Large intestine (tissue), 3 donors: ENCODE data around the gene SLC35A2. TPM values are rescaled to one million over a fixed set of nuclear protein-coding genes. Genes with fewer than 3 reads are reported as not detected.

Source experiments
- DNase-seq, 2 donors: peaks; one replicate each; pipeline versions ENCODE4 v3.0.0 to v3.0.0-alpha.2; 2013
- H3K27ac ChIP-seq: one replicate; pipeline ENCODE4 v1.5.1; 2013; ENCODE audit warnings: low read length
- H3K27me3 ChIP-seq: 2 replicates; pipeline ENCODE4 v1.6.1; 2013; ENCODE audit warnings: low read length; ENCODE audit not compliant: control insufficient read depth, insufficient read depth
- H3K36me3 ChIP-seq: 2 replicates; pipeline ENCODE4 v1.6.1; 2013; ENCODE audit warnings: low read length; ENCODE audit not compliant: control insufficient read depth, insufficient read depth
- H3K4me1 ChIP-seq: one replicate; pipeline ENCODE4 v1.6.1; 2013; ENCODE audit warnings: low read length; ENCODE audit not compliant: control insufficient read depth, insufficient read depth
- H3K4me3 ChIP-seq: one replicate; pipeline ENCODE4 v1.5.1; 2013; ENCODE audit warnings: low read length
- H3K9me3 ChIP-seq: one replicate; pipeline ENCODE4 v1.6.1; 2013; ENCODE audit warnings: mild to moderate bottlenecking, low read depth, low read length, moderate library complexity; ENCODE audit not compliant: control insufficient read depth
- WGBS: methylation state at CpG from one replicate; pipeline ENCODE4 v1.1.5; 2013; ENCODE audit warnings: low lambda C conversion rate; ENCODE audit not compliant: insufficient coverage; 5-methylcytosine and 5-hydroxymethylcytosine counted together
- polyA plus RNA-seq: library from polyadenylated mRNA; unstranded; fragments of 120-200 nt; gene quantifications from one replicate; pipeline ENCODE4 v1.2.1, GENCODE V29; 2013

SLC35A2 gene
- polyA plus RNA-seq, 1 donor: 23.6 TPM

GRCh38 chrX:48902135-48902534, 9.3 kb downstream of the SLC35A2 start:
- H3K9me3 ChIP-seq: no peaks in the 10 kb centered on the region
- peaks cover 39% of the 10 kb centered on the region for H3K36me3 ChIP-seq
- no peaks in the 10 kb centered on the region for H3K27me3 ChIP-seq
- WGBS: no CpG with 5 or more reads among the region's 20 CpGs
- H3K4me1 ChIP-seq: no peaks in the 10 kb centered on the region
- DNase-seq: no peak
- H3K27ac ChIP-seq: no peak overlapping the region
- H3K4me3 ChIP-seq: no peak overlapping the region

GRCh38 chrX:48901069-48901468, 10.4 kb downstream of the SLC35A2 start:
- DNase-seq: no peak
- peaks cover 5% of the 10 kb centered on the region for H3K4me1 ChIP-seq
- no peaks in the 10 kb centered on the region for H3K27me3 ChIP-seq
- no peaks in the 10 kb centered on the region for H3K9me3 ChIP-seq
- peaks cover 33% of the 10 kb centered on the region for H3K36me3 ChIP-seq
- H3K27ac ChIP-seq: no peak overlapping the region
- H3K4me3 ChIP-seq: no peak overlapping the region
- WGBS: no CpG with 5 or more reads among the region's 7 CpGs

DNA sequence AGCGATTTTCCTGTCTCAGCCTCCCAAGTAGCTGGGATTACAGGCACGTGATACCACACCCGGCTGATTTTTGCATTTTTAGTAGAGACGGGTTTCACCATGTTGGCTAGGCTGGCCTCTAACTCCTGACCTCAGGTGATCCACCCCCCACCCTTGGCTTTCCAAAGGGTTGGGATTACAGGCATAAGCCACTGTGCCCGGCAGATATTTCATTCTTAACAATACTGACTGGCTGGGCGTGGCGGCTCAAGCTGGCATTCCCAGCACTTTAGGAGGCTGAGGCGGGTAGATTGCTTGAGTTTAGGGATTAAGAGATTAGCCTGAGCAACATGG, 12.4 kb downstream of the SLC35A2 start:
- Histone ChIP-seq H3K4me3 (no peak overlapping the region), H3K27ac (no peak overlapping the region)
- no CpG with 5 or more reads among the region's 8 CpGs for WGBS

DNA sequence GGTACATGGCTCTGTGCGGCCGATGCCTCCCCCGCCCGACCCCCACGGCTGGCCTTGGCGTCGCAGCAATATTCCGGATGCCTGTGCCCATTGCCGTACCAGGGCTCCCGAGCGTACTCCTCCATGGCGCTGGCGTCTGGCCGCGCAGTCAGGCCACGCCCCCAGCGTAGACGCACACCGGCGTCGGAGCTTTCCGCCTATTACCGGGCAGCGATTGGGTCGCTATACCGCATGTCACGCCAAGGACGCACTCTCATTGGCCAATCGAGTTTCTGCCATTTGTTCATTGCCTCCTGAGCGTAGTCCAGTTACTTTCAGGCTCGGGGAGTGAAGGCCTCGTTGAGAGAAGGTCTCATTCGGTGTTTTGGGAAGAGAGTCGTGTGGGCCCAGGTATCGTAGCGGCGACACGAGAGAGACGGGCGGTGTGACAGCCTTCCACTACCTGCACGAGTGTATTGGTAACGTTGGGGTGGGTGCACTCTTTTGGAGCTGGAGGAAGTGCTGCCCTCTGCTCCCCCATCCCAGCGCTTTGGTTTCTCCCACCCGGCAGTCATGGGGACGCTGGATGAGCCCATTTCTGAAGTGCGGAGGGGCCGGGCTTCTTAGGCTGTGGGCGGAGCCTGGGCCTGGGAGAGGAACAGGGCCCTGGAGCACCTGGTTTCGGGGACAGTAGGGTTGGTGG, 13.7 kb downstream of the SLC35A2 start, which contains the start of the genes PQBP1 and TIMM17B:
Gene PQBP1 (plus strand): TSS at position 306 of the 682 bp plus-strand sequence. CDS start 580 bp downstream, outside the sequence.
Gene TIMM17B (minus strand): TSS at position 144 of the 682 bp plus-strand sequence. CDS start 19 bp downstream, at position 125.
- H3K4me1 ChIP-seq: peaks cover 5% of the 10 kb centered on the region
- H3K9me3 ChIP-seq: no peaks in the 10 kb centered on the region
- H3K27ac ChIP-seq: peak within 1 kb of the TSS; percentile 96
- peak; percentile 95 to 97 for DNase-seq
- no CpG with 5 or more reads among the region's 49 CpGs for WGBS
- peak within 1 kb of the TSS; percentile 84 for H3K4me3 ChIP-seq
- H3K27me3 ChIP-seq: no peaks in the 10 kb centered on the region
- peaks cover 46% of the 10 kb centered on the region for H3K36me3 ChIP-seq

More for the DNA sequence above, 12.4 kb downstream of the SLC35A2 start:
- Histone ChIP-seq H3K27me3 (no peaks in the 10 kb centered on the region), H3K4me1 (peaks cover 5% of the 10 kb centered on the region), H3K36me3 (peaks cover 35% of the 10 kb centered on the region), H3K9me3 (no peaks in the 10 kb centered on the region)
- no peak for DNase-seq

- peak overlapping the region; percentile 84 for H3K4me3 ChIP-seq
- no CpG with 5 or more reads among the region's 38 CpGs for WGBS
- H3K9me3 ChIP-seq: no peaks in the 10 kb centered on the region
- peak overlapping the region; percentile 96 for H3K27ac ChIP-seq
- peaks cover 43% of the 10 kb centered on the region for H3K36me3 ChIP-seq
- peaks cover 5% of the 10 kb centered on the region for H3K4me1 ChIP-seq
- no peaks in the 10 kb centered on the region for H3K27me3 ChIP-seq
- peak; percentile 68 to 82 for DNase-seq
These were observed 14.3 kb downstream of the SLC35A2 start for GRCh38 chrX:48897157-48897624.

DNA sequence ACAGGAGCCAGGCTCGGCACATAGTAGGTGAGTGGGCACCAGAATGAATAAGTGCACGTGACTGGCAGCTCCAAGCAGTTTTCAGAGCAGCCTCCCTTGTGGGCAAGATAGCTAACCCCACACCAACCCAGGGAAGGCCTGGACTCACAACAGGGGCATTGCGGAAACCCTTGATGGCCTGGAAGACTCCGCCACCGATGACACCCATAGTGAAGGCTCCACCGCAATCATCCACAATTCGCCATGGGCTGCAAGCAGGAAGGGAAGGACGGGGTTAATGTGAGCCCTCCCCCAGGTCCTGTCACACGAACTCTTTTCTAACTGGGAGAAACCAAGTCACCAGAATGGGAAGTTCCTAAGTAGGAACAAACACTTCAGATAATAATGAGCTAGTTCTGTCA, 14.8 kb downstream of the SLC35A2 start:
- no CpG with 5 or more reads among the region's 9 CpGs for WGBS

DNA sequence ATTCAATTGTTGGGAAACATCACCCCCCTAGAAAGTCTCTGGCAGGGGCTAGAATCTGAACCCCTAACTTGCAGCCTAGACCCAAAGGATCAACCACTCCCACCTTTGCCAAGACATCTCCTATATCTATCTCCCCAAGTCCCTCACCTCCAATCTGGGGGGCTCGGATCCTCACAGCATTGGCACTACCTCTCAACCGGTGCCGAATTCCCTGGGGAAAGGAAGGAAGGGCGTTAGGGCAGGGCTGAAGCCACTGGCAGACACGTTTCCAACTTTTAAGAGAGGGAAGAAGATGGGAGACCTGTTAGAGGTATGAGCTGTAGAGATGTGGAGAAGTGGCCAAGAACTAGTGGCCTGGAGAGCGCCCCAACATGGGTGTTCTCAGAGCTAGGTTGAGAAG, 16.6 kb downstream of the SLC35A2 start:
- Histone ChIP-seq H3K36me3 (peaks cover 29% of the 10 kb centered on the region), H3K4me1 (peaks cover 10% of the 10 kb centered on the region), H3K9me3 (no peaks in the 10 kb centered on the region), H3K4me3 (no peak overlapping the region), H3K27ac (no peak overlapping the region), H3K27me3 (no peaks in the 10 kb centered on the region)
- WGBS: no CpG with 5 or more reads among the region's 6 CpGs
- DNase-seq: no peak

More for the DNA sequence above, 14.8 kb downstream of the SLC35A2 start:
- no peaks in the 10 kb centered on the region for H3K27me3 ChIP-seq
- no peak for DNase-seq
- H3K4me3 ChIP-seq: peak overlapping the region; percentile 84
- peaks cover 10% of the 10 kb centered on the region for H3K4me1 ChIP-seq
- H3K27ac ChIP-seq: peak overlapping the region; percentile 96
- H3K36me3 ChIP-seq: peaks cover 37% of the 10 kb centered on the region
- H3K9me3 ChIP-seq: no peaks in the 10 kb centered on the region

DNA sequence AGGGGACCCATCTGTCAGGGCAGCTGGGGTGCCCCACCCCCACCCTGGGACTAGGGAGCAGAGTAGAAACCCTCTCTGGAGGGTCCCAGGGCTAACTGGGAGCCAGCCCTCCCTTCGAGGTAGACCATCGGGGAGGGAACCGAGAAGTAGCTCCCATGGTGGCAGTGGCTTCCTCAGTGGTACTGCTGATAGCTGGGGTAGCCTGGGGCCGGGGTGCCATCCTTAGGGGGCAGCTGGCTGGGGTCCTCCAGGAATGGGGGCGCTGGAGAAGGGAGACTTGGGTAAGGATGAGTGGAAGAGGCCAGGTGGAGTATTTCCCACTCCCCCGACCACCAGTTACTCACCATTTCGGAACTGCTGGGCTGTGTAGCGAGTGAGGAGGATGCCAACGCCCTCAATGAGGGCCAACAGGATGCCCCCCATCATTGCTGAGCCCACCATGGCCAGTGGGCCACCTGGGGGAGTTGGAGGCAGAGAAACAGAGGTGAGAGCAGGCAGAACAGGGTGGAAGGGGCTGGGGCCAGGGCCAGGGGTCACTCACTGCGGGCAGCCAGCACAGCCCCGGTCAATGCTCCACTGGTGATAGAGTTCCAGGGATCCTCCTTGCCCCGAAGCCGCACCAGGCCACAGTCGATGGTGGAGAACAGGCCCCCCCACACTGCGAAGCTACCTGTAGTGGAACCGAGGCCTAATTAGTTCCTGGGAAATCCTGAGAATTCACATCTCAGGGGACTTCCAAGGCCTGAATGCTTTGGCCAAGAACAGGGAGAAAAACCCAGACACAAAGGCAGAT, 17.7 kb downstream of the SLC35A2 start:
- no peak overlapping the region for H3K27ac ChIP-seq
- peaks cover 10% of the 10 kb centered on the region for H3K4me1 ChIP-seq
- H3K27me3 ChIP-seq: no peaks in the 10 kb centered on the region
- no peaks in the 10 kb centered on the region for H3K9me3 ChIP-seq
- no peak for DNase-seq
- WGBS: no CpG with 5 or more reads among the region's 16 CpGs
- peaks cover 26% of the 10 kb centered on the region for H3K36me3 ChIP-seq
- H3K4me3 ChIP-seq: no peak overlapping the region

GRCh38 chrX:48892896-48893295, 18.6 kb downstream of the SLC35A2 start:
- no CpG with 5 or more reads among the region's 4 CpGs for WGBS
- DNase-seq: no peak
- no peaks in the 10 kb centered on the region for H3K9me3 ChIP-seq

GRCh38 chrX:48891402-48892288, 19.8 kb downstream of the SLC35A2 start:
- Histone ChIP-seq H3K9me3 (no peaks in the 10 kb centered on the region), H3K4me1 (peaks cover 10% of the 10 kb centered on the region), H3K4me3 (peak overlapping the region; percentile 55), H3K27ac (peak overlapping the region; percentile 56), H3K27me3 (no peaks in the 10 kb centered on the region), H3K36me3 (peaks cover 26% of the 10 kb centered on the region)
- peak; percentile 86 to 92 for DNase-seq
- no CpG with 5 or more reads among the region's 68 CpGs for WGBS

More at GRCh38 chrX:48892896-48893295, 18.6 kb downstream of the SLC35A2 start:
- H3K36me3 ChIP-seq: peaks cover 26% of the 10 kb centered on the region
- H3K4me1 ChIP-seq: peaks cover 10% of the 10 kb centered on the region
- H3K27ac ChIP-seq: no peak overlapping the region
- H3K27me3 ChIP-seq: no peaks in the 10 kb centered on the region
- H3K4me3 ChIP-seq: no peak overlapping the region
